GM23248 (cell line): ENCODE results near the gene POPDC3. TPM values are rescaled to one million over a fixed set of nuclear protein-coding genes. Genes with fewer than 3 reads are reported as not detected.
A peak's percentile ranks its signal among the peaks of the same experiment; 100 is the strongest.

Source experiments
- DNase-seq: peaks from one replicate; pipeline ENCODE4 v3.0.0-alpha.2; 2015
- H2AFZ ChIP-seq: fragments of 200-600 bp; sonication (generic); 2 replicates; pipeline ENCODE4 v1.6.1; 2016; ENCODE audit warnings: antibody characterized with exemption
- H3F3A ChIP-seq: fragments of 200-600 bp; sonication (generic); 2 replicates; pipeline ENCODE4 v1.6.1; 2016; ENCODE audit warnings: mild to moderate bottlenecking, antibody characterized with exemption, mixed run types; ENCODE audit not compliant: insufficient read depth
- H3K27ac ChIP-seq: fragments of 200-600 bp; sonication (generic); 2 replicates; pipeline ENCODE4 v1.5.1; 2016; ENCODE audit warnings: mild to moderate bottlenecking
- H3K27me3 ChIP-seq: fragments of 200-600 bp; sonication (generic); replicated peaks from 2 replicates; pipeline ENCODE4 v1.6.1; 2016; ENCODE audit warnings: mild to moderate bottlenecking; ENCODE audit not compliant: insufficient read depth
- H3K36me3 ChIP-seq: fragments of 200-600 bp; sonication (generic); 2 replicates; pipeline ENCODE4 v1.6.1; 2016; ENCODE audit warnings: low read depth, mild to moderate bottlenecking
- H3K4me1 ChIP-seq: fragments of 200-600 bp; sonication (generic); 2 replicates; pipeline ENCODE4 v1.6.1; 2016; ENCODE audit warnings: mild to moderate bottlenecking; ENCODE audit not compliant: insufficient read depth
- H3K4me2 ChIP-seq: fragments of 200-600 bp; sonication (generic); one replicate; pipeline ENCODE4 v1.6.1; 2016; ENCODE audit warnings: mild to moderate bottlenecking; ENCODE audit not compliant: unreplicated experiment
- H3K4me3 ChIP-seq: fragments of 200-600 bp; sonication (generic); 2 replicates; pipeline ENCODE4 v1.5.1; 2016; ENCODE audit warnings: mild to moderate bottlenecking
- H3K79me2 ChIP-seq: fragments of 200-600 bp; sonication (generic); 2 replicates; pipeline ENCODE4 v1.6.1; 2016; ENCODE audit warnings: mild to moderate bottlenecking; ENCODE audit not compliant: insufficient read depth
- H3K9ac ChIP-seq: fragments of 200-600 bp; sonication (generic); 2 replicates; pipeline ENCODE4 v1.6.1; 2016; ENCODE audit warnings: mild to moderate bottlenecking
- H3K9me2 ChIP-seq: fragments of 200-600 bp; sonication (generic); 2 replicates; pipeline ENCODE4 v1.6.1; 2016; ENCODE audit warnings: mixed run types, mild to moderate bottlenecking, moderate library complexity; ENCODE audit not compliant: insufficient read depth
- H3K9me3 ChIP-seq: fragments of 200-600 bp; sonication (generic); one replicate; pipeline ENCODE4 v1.6.1; 2017; ENCODE audit warnings: low read depth
- H4K20me1 ChIP-seq: fragments of 200-600 bp; sonication (generic); 2 replicates; pipeline ENCODE4 v1.6.0; 2016; ENCODE audit not compliant: insufficient read depth
- EZH2 ChIP-seq: fragments of 200-600 bp; sonication (generic); IDR thresholded peaks from 2 replicates; pipeline ENCODE4 v1.6.1; 2018; ENCODE audit warnings: antibody characterized with exemption, mild to moderate bottlenecking; ENCODE audit not compliant: insufficient read depth, poor library complexity, severe bottlenecking
- EZH2phosphoT487 ChIP-seq: fragments of 200-600 bp; sonication (generic); IDR thresholded peaks from 2 replicates; pipeline ENCODE4 v1.6.1; 2018; ENCODE audit warnings: antibody characterized with exemption, moderate library complexity, mild to moderate bottlenecking, low read depth; ENCODE audit not compliant: insufficient read depth
- WGBS, 2 experiments: methylation state at CpG; one replicate each; pipeline ENCODE4 v1.1.6; 2015 to 2017; ENCODE audit warnings: low lambda C conversion rate in 2 of 2, low coverage in 1 of 2; ENCODE audit errors: missing lambda C conversion rate in 2 of 2; 5-methylcytosine and 5-hydroxymethylcytosine counted together
- in situ Hi-C: fragments of 300-500 bp; cut with MboI; formaldehyde crosslinking; loops from 2 replicates; pipeline ENCODE4 v1.15.0; 2020
- polyA plus RNA-seq: library from polyadenylated mRNA; unstranded; fragments of >200 nt; fragmentation: Nextera tagmentation; extraction: Ambion mirVana; gene quantifications from 2 replicates; pipeline ENCODE4 v1.2.1, GENCODE V29; 2016
- total RNA-seq: library from RNA; depleted of rRNA; stranded (reverse); fragments of >200 nt; shearing (Covaris generic); gene quantifications from 2 replicates; pipeline ENCODE4 v1.2.3, GENCODE V29; 2014

The POPDC3 gene
- total and polyA plus RNA-seq, 2 experiments from 2014 or later, result 45.1 to 46.1 TPM

DNA sequence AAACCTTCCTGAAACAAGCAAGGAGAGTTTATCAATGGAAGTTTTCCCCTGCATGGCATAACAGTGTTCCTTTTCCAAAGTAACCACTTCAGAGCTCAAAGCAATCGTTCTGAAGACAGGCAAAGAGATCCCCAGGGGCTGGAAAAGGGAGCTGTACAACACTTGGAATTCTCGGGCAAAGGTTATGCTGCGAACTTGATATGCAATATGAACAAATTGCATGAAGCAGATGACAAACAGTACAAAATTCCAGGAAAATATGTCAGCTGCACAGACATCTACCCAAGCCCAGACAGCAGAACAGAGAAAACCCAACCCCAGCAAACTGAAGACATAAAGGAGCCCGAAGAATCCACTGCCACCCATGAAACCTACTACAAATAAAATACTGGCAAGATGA, 18.4 kb downstream of the POPDC3 start:
- Histone ChIP-seq H3K9me3 (no peaks in the 10 kb centered on the region), H4K20me1 (no peaks in the 10 kb centered on the region), H3K9ac (no peak overlapping the region), H3K4me3 (no peak overlapping the region), H3K27ac (no peak overlapping the region), H2AFZ (no peak overlapping the region), H3K36me3 (peaks cover 31% of the 10 kb centered on the region; the same call in 1 of the 2 replicates), H3K79me2 (peaks cover 36% of the 10 kb centered on the region), H3K4me2 (no peak overlapping the region), H3K4me1 (peaks cover 16% of the 10 kb centered on the region), H3F3A (0 out of 2 replicates have a peak, but pooled peaks cover 6% of the 10 kb centered on the region), H3K27me3 (no peaks in the 10 kb centered on the region), H3K9me2 (no peaks in the 10 kb centered on the region)
- in situ Hi-C loops, result no loop called here
- TF ChIP-seq EZH2phosphoT487, result no peak
- no peak for TF ChIP-seq EZH2
- no peak for DNase-seq
- 61 to 68% methylated on average over 4 of the region's 4 CpGs for WGBS, 2 experiments

DNA sequence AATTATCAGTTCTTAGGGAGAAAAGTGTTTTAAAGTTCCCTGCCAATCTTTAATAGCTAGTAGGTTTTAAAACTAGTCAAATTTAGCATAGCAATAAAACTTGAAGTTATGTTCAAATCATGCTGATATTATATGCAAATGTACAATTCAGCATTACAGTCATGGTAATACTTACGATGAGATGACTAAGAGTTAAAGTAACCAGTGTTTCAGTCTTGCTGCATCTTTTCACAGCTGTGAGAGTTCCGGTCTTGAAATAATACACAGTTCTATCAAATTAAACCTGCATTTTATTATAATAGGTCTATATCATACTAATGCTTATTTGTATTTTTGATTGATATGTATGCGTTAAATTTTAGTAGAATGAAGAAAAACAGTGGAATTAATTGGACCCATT, 26.1 kb downstream of the POPDC3 start:
- Histone ChIP-seq H3K27me3 (no peaks in the 10 kb centered on the region), H3K4me2 (no peak overlapping the region), H3K79me2 (no peaks in the 10 kb centered on the region), H3K4me3 (no peak overlapping the region), H3K4me1 (no peaks in the 10 kb centered on the region), H3K9me2 (no peaks in the 10 kb centered on the region), H3K27ac (no peak overlapping the region), H4K20me1 (no peaks in the 10 kb centered on the region), H2AFZ (no peak overlapping the region), H3K36me3 (0 out of 2 replicates have a peak, but pooled peaks cover 10% of the 10 kb centered on the region), H3K9ac (no peak overlapping the region), H3F3A (no peaks in the 10 kb centered on the region), H3K9me3 (no peaks in the 10 kb centered on the region)
- WGBS, 2 experiments, result 94 to 95% methylated on average over 3 of the region's 3 CpGs
- in situ Hi-C loops, result no loop called here
- TF ChIP-seq EZH2phosphoT487 (no peak), EZH2 (no peak)
- DNase-seq, result no peak

DNA sequence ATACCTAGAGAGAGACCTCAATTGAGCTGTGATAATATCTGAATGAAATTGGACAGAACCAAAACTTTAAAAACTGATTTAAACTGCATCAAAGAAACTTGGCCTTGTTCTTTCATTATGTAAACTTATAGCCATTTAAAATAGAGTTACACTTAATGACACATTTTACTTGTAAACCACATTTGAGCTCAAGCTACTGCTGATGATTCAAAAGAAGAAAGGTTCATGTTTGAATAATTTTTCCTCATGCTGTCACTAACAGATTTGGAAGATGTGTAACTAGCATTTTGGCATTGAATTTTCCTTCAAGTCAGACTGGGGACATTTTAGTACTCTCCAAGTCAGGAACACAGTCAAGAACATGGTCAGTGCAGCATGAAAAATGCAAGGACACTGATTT, 26.9 kb downstream of the POPDC3 start:
- H3K4me3 ChIP-seq, result no peak overlapping the region
- H4K20me1 ChIP-seq, result no peaks in the 10 kb centered on the region
- H3F3A ChIP-seq, result no peaks in the 10 kb centered on the region
- H3K36me3 ChIP-seq, result 0 out of 2 replicates have a peak, but pooled peaks cover 2% of the 10 kb centered on the region
- no peak overlapping the region for H2AFZ ChIP-seq
- H3K27ac ChIP-seq, result no peak overlapping the region
- H3K9me2 ChIP-seq, result no peaks in the 10 kb centered on the region
- DNase-seq, result peak; percentile 4
- no peak overlapping the region for H3K4me2 ChIP-seq
- TF ChIP-seq EZH2 (no peak), EZH2phosphoT487 (no peak)
- in situ Hi-C loops, result no loop called here
- H3K9ac ChIP-seq, result no peak overlapping the region
- no peaks in the 10 kb centered on the region for H3K4me1 ChIP-seq
- H3K27me3 ChIP-seq, result no peaks in the 10 kb centered on the region
- no peaks in the 10 kb centered on the region for H3K79me2 ChIP-seq
- H3K9me3 ChIP-seq, result no peaks in the 10 kb centered on the region

DNA sequence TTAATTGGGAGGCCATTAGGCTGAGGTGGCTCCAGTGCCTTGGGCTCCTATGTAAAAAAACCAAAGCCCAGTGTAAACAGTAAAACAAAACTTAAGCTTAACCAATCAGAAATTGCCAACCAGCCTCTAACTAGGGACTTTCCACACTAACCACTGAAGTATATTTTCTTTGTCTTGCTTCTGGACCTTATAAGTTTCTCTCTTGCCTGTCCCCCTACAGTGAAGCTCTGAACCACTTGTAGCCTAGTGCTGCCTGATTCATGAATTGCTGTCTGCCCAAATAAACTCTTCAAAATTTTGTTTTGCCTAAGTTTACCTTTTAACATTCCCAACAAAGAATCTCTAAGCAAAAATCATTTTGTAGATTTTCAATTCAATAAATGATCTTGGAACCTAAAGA, 28.2 kb downstream of the POPDC3 start:
- no peaks in the 10 kb centered on the region for H3F3A ChIP-seq
- no peak overlapping the region for H3K27ac ChIP-seq
- H3K79me2 ChIP-seq, result no peaks in the 10 kb centered on the region
- no peaks in the 10 kb centered on the region for H3K9me2 ChIP-seq
- no peaks in the 10 kb centered on the region for H3K9me3 ChIP-seq
- no peaks in the 10 kb centered on the region for H3K4me1 ChIP-seq
- no peaks in the 10 kb centered on the region for H3K27me3 ChIP-seq
- no peak for TF ChIP-seq EZH2
- no peak overlapping the region for H3K9ac ChIP-seq
- no peak overlapping the region for H3K4me2 ChIP-seq
- no peaks in the 10 kb centered on the region for H4K20me1 ChIP-seq
- no peak overlapping the region for H3K4me3 ChIP-seq
- in situ Hi-C loops, result no loop called here
- no peak overlapping the region for H2AFZ ChIP-seq
- H3K36me3 ChIP-seq, result no peaks in the 10 kb centered on the region
- DNase-seq, result no peak

DNA sequence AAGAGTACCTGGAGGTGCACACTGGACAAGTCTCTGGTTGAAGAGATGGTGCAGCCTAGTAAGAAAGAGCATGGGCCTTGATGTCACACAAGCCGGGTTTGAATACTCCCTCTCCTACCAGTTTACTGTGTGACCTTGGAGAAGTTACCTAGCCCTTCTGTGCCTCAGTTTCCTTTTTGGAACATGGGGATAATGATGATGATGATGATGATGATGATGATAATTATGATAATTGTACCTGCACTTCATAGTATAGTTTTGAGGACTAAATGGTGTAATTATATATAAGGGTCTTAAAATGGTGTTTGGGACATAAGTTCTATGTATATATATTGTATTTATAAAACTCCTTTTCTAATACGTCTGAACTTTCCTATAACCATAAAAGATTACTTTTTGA, 41.7 kb downstream of the POPDC3 start:
- no peak for DNase-seq
- Histone ChIP-seq H3K4me2 (no peak overlapping the region), H3K9ac (no peak overlapping the region), H3K27ac (no peak overlapping the region), H3F3A (no peaks in the 10 kb centered on the region), H4K20me1 (no peaks in the 10 kb centered on the region), H3K4me1 (no peaks in the 10 kb centered on the region; the same call in 1 of the 2 replicates), H3K9me3 (no peaks in the 10 kb centered on the region), H3K79me2 (peaks cover 10% of the 10 kb centered on the region; the same call in 1 of the 2 replicates), H3K36me3 (no peaks in the 10 kb centered on the region), H2AFZ (no peak overlapping the region; the same call in 1 of the 2 replicates), H3K27me3 (no peaks in the 10 kb centered on the region), H3K4me3 (no peak overlapping the region), H3K9me2 (no peaks in the 10 kb centered on the region)
- 99 to 100% methylated on average over 2 of the region's 2 CpGs for WGBS, 2 experiments
- in situ Hi-C loops, result no loop called here
- TF ChIP-seq EZH2phosphoT487 (no peak), EZH2 (no peak)
